Hepatocyte (in vitro differentiated cells): ENCODE measurements around the gene OSTM1.

Experiments
- CTCF ChIP-seq: fragments of 200-600 bp; sonication (generic); IDR thresholded peaks from 2 replicates; pipeline ENCODE4 v1.5.1; 2016; ENCODE audit warnings: antibody characterized with exemption, mild to moderate bottlenecking; ENCODE audit not compliant: poor library complexity
- EZH2 ChIP-seq: fragments of 200-600 bp; sonication (generic); IDR thresholded peaks from 2 replicates; pipeline ENCODE4 v1.6.1; 2016; ENCODE audit warnings: antibody characterized with exemption, mild to moderate bottlenecking, borderline replicate concordance
- EZH2phosphoT487 ChIP-seq: fragments of 200-600 bp; sonication (generic); IDR thresholded peaks from one replicate; pipeline ENCODE4 v1.6.1; 2018; ENCODE audit warnings: antibody characterized with exemption, mild to moderate bottlenecking, low read depth, moderate library complexity; ENCODE audit not compliant: unreplicated experiment, severe bottlenecking

GRCh38 chr6:108093781-108094300, 19.3 kb upstream of the OSTM1 start:
- no peak for TF ChIP-seq CTCF
- TF ChIP-seq EZH2phosphoT487: no peak
- no peak for TF ChIP-seq EZH2
